ENCODE data around the gene RPN1.

DNA sequence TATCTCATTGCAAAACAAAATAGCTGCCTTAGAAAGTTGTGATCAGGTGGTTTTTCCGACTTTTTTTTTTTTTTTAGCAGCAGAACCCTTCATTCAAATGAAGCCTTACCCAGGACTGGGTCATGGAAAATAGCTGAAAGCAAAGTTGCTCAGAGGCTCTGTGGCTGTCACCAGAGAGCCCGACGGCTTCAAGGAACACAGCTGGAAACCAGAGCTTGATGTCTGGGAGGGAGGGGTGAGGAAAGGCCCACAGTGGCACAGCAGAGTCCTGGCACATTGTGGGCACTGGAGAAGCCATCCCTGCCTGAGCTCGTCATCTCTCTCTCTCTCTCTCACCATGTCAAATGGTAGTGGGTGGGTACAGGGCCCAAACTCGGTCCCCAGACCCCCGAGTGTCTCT is 77.5 kb downstream of the RPN1 start:
- TF ChIP-seq POLR2A (IDR thresholded peaks at IDR 0.05) (no peak), EP300 (IDR thresholded peaks at IDR 0.05; ENCODE audit: low read depth) (no peak)

All from transverse colon (tissue), 1 donor.